Subcutaneous abdominal adipose tissue (tissue), 5 donors: ENCODE data around the gene PRKCE.

ENCODE experiments used
- H3K27ac ChIP-seq: one replicate; pipeline ENCODE4 v1.7.0; 2013; ENCODE audit warnings: low read depth, mild to moderate bottlenecking, inconsistent platforms, low read length, moderate library complexity
- H3K27me3 ChIP-seq, 5 donors: one replicate each; pipeline ENCODE4 v1.7.0; 2013; ENCODE audit warnings: low read length in 5 of 5, inconsistent platforms in 1 of 5; ENCODE audit not compliant: control insufficient read depth in 5 of 5, insufficient read depth in 4 of 5
- H3K36me3 ChIP-seq, 5 donors: one replicate each; pipeline ENCODE4 v1.7.0; 2013; ENCODE audit warnings: low read length in 5 of 5; ENCODE audit not compliant: control insufficient read depth in 5 of 5, insufficient read depth in 5 of 5
- H3K4me1 ChIP-seq, 5 donors: one replicate each; pipeline ENCODE4 v1.7.0; 2013; ENCODE audit warnings: low read length in 5 of 5, mild to moderate bottlenecking in 3 of 5, moderate library complexity in 1 of 5; ENCODE audit not compliant: control insufficient read depth in 5 of 5, insufficient read depth in 5 of 5
- H3K4me3 ChIP-seq, 5 donors: one replicate each; pipeline ENCODE4 v1.7.0; 2013; ENCODE audit warnings: low read length in 5 of 5, low read depth in 1 of 5
- H3K9ac ChIP-seq, 5 donors: one replicate each; pipeline ENCODE4 v1.7.0; 2013; ENCODE audit warnings: low read length in 5 of 5, mild to moderate bottlenecking in 4 of 5, moderate library complexity in 3 of 5
- H3K9me3 ChIP-seq, 5 donors: one replicate each; pipeline ENCODE4 v1.7.0; 2013; ENCODE audit warnings: low read length in 5 of 5; ENCODE audit not compliant: control insufficient read depth in 5 of 5
- donor health status: healthy.
- donor health status: healthy.
- donor health status: healthy.
- donor health status: healthy.
- donor health status: healthy.

Gene PRKCE

GRCh38 chr2:45647356-45647755, 4.1 kb upstream of the PRKCE start:
- H3K4me1 ChIP-seq, result peaks cover 3 to 49% (median 36%) of the 10 kb centered on the region in 5 donors
- no peaks in the 10 kb centered on the region for H3K9me3 ChIP-seq
- H3K36me3 ChIP-seq, result no peaks in the 10 kb centered on the region
- peaks cover 0 to 8% (median 4%) of the 10 kb centered on the region in 5 donors for H3K27me3 ChIP-seq
- no peak overlapping the region for H3K4me3 ChIP-seq
- H3K27ac ChIP-seq, result no peak overlapping the region
- no peak overlapping the region for H3K9ac ChIP-seq

- H3K4me3 ChIP-seq, result no peak overlapping the region
- H3K36me3 ChIP-seq, result no peaks in the 10 kb centered on the region
- peak overlapping the region in 2 of 5 donors; percentile 17 to 98 for H3K9ac ChIP-seq
- H3K27me3 ChIP-seq, result peaks cover 0 to 1% (median under 1%) of the 10 kb centered on the region in 5 donors
- H3K4me1 ChIP-seq, result peaks cover 3 to 54% (median 43%) of the 10 kb centered on the region in 5 donors
- H3K27ac ChIP-seq, result peak overlapping the region; percentile 100
- H3K9me3 ChIP-seq, result no peaks in the 10 kb centered on the region
Measured at GRCh38 chr2:45647986-45648520, 3.4 kb upstream of the PRKCE start.

- H3K36me3 ChIP-seq, result no peaks in the 10 kb centered on the region
- H3K27me3 ChIP-seq, result no peaks in the 10 kb centered on the region
- peaks cover 3 to 54% (median 43%) of the 10 kb centered on the region in 5 donors for H3K4me1 ChIP-seq
- peak overlapping the region; percentile 100 for H3K27ac ChIP-seq
- H3K9me3 ChIP-seq, result no peaks in the 10 kb centered on the region
- H3K4me3 ChIP-seq, result peak overlapping the region in 3 of 5 donors; percentile 20 to 88 (median 29)
- peak overlapping the region in 3 of 5 donors; percentile 93 to 99 (median 98) for H3K9ac ChIP-seq
Measured at GRCh38 chr2:45648636-45649035, 2.8 kb upstream of the PRKCE start.

- Histone ChIP-seq H3K9ac (peak overlapping the region; percentile 60 to 99 (median 93)), H3K4me3 (peak overlapping the region; percentile 72 to 91 (median 86)), H3K27ac (peak overlapping the region; percentile 100), H3K27me3 (no peaks in the 10 kb centered on the region), H3K4me1 (peaks cover 3 to 54% (median 38%) of the 10 kb centered on the region in 5 donors), H3K36me3 (no peaks in the 10 kb centered on the region), H3K9me3 (no peaks in the 10 kb centered on the region)
Measured at GRCh38 chr2:45649462-45649857, 2.0 kb upstream of the PRKCE start.

- H3K9me3 ChIP-seq, result no peaks in the 10 kb centered on the region
- peak overlapping the region; percentile 81 to 99 (median 93) for H3K9ac ChIP-seq
- peak overlapping the region; percentile 79 to 91 (median 86) for H3K4me3 ChIP-seq
- H3K36me3 ChIP-seq, result no peaks in the 10 kb centered on the region
- peaks cover 3 to 54% (median 38%) of the 10 kb centered on the region in 5 donors for H3K4me1 ChIP-seq
- H3K27ac ChIP-seq, result peak overlapping the region; percentile 100
- no peaks in the 10 kb centered on the region for H3K27me3 ChIP-seq
Measured at GRCh38 chr2:45649858-45650811, 1.3 kb upstream of the PRKCE start.

GRCh38 chr2:45650851-45651414, 542 bp upstream of the PRKCE start:
- peaks cover 3 to 54% (median 38%) of the 10 kb centered on the region in 5 donors for H3K4me1 ChIP-seq
- H3K36me3 ChIP-seq, result no peaks in the 10 kb centered on the region
- H3K9me3 ChIP-seq, result no peaks in the 10 kb centered on the region
- H3K27ac ChIP-seq, result peak overlapping the region; percentile 100
- no peaks in the 10 kb centered on the region for H3K27me3 ChIP-seq
- H3K4me3 ChIP-seq, result peak overlapping the region in 4 of 5 donors; percentile 79 to 91 (median 87)
- H3K9ac ChIP-seq, result peak overlapping the region; percentile 81 to 99 (median 93)

- Histone ChIP-seq H3K9me3 (no peaks in the 10 kb centered on the region), H3K27me3 (no peaks in the 10 kb centered on the region), H3K4me1 (peaks cover 3 to 54% (median 38%) of the 10 kb centered on the region in 5 donors), H3K9ac (peak overlapping the region; percentile 1 to 81 (median 44)), H3K27ac (peak overlapping the region; percentile 100), H3K36me3 (no peaks in the 10 kb centered on the region), H3K4me3 (peak overlapping the region; percentile 73 to 91 (median 86))
Measured at GRCh38 chr2:45652090-45653031, 886 bp downstream of the PRKCE start.

- H3K27me3 ChIP-seq, result no peaks in the 10 kb centered on the region
- H3K9me3 ChIP-seq, result no peaks in the 10 kb centered on the region
- H3K9ac ChIP-seq, result no peak overlapping the region
- H3K36me3 ChIP-seq, result no peaks in the 10 kb centered on the region
- H3K27ac ChIP-seq, result no peak overlapping the region
- H3K4me1 ChIP-seq, result peaks cover 0 to 47% (median 33%) of the 10 kb centered on the region in 5 donors
- H3K4me3 ChIP-seq, result peak overlapping the region; percentile 73 to 91 (median 86)
Measured at GRCh38 chr2:45653122-45653913, 1.8 kb downstream of the PRKCE start.

- Histone ChIP-seq H3K27me3 (no peaks in the 10 kb centered on the region), H3K4me3 (no peak overlapping the region), H3K36me3 (no peaks in the 10 kb centered on the region), H3K27ac (no peak overlapping the region), H3K9ac (no peak overlapping the region), H3K9me3 (no peaks in the 10 kb centered on the region), H3K4me1 (peaks cover 0 to 38% (median 26%) of the 10 kb centered on the region in 5 donors)
Measured at GRCh38 chr2:45654250-45654649, 2.8 kb downstream of the PRKCE start.
